ENCODE measurements around the gene TPGS2.

- no peak for TF ChIP-seq CTCF (IDR thresholded peaks at IDR 0.05)
- no peak for TF ChIP-seq TCF12 (IDR thresholded peaks at IDR 0.05)
- TF ChIP-seq EP300 (IDR thresholded peaks at IDR 0.05; ENCODE audit: borderline replicate concordance in 1 of 2, low read depth in 1 of 2, low read length in 1 of 2), result no peak
- no peak for TF ChIP-seq USF2 (IDR thresholded peaks at IDR 0.05; ENCODE audit: borderline replicate concordance, low read depth, low read length)
- no peak for TF ChIP-seq PBX3 (IDR thresholded peaks at IDR 0.05)
- TF ChIP-seq TEAD4 (IDR thresholded peaks at IDR 0.05; ENCODE audit: borderline replicate concordance, insufficient read depth), result no peak
- no peak for TF ChIP-seq TAF1 (IDR thresholded peaks at IDR 0.05; ENCODE audit: borderline replicate concordance, low read depth, low read length)
- no peak for TF ChIP-seq EZH2phosphoT487 (IDR thresholded peaks at IDR 0.05; ENCODE audit: borderline replicate concordance, low read depth)
- no peak for TF ChIP-seq CHD2 (IDR thresholded peaks at IDR 0.05; ENCODE audit: low read length, partially characterized antibody)
- no peak for TF ChIP-seq RCOR1 (IDR thresholded peaks at IDR 0.05; ENCODE audit: low read length)
- no peak for TF ChIP-seq GATA2 (CRISPR knock-in tag; IDR thresholded peaks at IDR 0.05)
Measured at GRCh38 chr18:36831139-36831538, 2.3 kb upstream of the TPGS2 start.

Measured in SK-N-SH (cell line).